Measurements from ENCODE around the gene RABL6.
"Not testable (repeated sequence)": the region's sequence is repeated elsewhere in the genome, so short reads cannot be mapped to it uniquely, and the experiment has no call there.

Gene RABL6

DNA sequence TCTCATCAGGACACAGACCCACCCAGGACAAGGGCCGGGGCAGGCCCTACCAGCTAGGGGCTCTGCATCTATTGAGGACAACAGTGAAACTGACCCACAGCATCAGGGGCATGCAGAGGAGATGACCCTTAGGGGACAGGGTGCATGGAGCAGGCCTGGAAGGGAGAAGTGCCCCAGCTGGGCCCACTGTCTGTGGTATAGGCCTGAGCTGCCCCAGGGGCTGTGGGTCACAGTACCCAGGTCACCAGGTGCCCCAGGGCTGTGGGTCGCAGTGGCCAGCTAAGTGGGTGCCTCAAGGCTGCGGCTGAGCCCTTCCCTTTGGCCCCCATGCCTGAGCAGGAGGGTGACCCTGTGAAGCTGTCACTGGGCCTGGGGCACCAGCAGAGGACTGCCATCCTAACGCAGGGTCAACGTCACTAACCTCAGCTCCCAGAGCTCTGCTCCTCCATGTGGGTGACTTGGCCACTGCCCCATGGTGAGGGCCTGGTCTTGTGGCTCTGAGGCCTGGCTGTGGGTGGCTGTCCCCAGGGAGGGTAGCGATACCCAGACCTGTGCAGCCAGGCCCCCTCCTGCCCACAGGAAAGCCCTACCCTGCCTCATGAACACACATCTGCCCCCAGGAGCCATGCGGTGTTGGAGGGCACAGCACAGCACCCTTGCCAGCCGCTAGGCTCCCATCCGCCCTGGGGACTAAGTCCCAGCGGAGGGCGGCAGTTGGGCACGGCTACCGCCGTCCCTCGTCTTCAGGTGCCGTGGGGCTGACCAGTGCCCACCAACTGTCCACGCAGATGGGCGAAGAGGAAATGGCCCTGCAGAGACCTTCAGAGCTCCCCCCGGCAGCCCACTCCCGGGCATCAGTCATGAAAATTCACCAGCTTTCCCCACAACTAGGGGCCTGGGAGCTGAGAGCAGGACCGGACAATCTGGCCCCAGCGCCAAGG, 53.5 kb downstream of the RABL6 start:
- no peak for DNase-seq

DNA sequence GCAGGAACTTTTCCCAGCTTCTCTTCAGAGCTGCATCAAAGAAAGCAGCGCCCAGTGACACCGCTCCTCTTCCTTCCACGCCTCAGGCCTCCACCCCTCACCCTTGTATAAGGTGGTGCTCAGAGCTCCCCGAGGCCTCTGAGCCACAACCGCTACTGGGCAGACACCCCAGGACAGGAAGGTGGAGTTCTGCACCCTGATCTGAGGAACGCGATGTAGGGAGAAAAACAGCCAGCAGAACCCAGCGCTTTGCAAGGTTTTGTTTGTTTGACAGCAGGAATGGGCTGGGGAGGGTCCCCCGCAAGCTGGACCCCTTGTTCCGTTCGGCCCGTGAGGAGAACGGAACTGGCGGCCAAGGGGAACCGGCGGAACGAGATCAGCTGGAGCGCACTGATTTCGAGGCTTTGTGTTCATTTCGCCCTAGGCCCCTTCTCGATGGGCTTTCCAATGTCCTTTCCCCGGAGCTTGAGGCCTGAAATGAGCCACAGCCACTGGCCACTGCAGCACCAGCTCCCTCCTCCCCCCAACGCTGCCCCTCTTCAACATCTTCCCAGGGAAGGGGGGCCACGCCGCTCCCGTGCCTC, 54.2 kb downstream of the RABL6 start:
- no peak for DNase-seq

DNA sequence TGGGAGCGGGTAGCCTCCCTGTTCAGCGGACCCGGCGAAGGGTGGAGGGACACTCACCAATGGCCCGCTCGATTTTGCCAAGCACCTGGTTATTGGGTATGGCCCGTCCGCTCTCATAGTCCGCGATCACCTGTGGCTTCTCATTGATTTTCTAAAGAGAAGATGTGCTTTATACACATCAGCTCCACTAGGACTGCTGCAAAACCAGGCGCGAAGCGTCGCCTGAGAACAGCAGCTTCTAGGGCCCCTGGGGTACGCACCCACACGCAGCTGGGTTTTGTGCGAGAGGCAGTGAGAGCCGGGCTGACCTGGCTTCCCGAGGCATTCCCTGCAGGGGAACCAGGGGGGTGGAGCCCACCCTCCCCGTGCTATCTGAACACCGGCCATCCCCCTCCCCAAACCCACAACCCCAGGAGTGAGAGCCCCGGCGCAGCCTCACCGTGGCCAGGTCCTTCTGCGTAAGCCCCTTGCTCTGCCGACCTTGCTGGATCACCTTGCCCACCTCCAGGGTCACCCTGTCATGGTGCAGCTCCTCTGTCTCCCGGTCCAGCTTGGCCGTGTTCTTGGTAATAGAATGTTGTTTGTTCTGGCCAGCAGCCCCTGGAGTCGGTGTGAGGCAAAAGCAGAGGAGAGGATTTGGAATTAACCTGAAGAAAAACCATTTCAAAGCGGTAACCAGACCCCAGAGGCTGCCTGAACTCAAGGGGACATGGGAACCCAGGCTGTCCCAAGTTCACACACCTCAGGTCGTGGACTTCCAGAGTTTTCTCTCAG, 55.3 kb downstream of the RABL6 start:
- no peak for DNase-seq

DNA sequence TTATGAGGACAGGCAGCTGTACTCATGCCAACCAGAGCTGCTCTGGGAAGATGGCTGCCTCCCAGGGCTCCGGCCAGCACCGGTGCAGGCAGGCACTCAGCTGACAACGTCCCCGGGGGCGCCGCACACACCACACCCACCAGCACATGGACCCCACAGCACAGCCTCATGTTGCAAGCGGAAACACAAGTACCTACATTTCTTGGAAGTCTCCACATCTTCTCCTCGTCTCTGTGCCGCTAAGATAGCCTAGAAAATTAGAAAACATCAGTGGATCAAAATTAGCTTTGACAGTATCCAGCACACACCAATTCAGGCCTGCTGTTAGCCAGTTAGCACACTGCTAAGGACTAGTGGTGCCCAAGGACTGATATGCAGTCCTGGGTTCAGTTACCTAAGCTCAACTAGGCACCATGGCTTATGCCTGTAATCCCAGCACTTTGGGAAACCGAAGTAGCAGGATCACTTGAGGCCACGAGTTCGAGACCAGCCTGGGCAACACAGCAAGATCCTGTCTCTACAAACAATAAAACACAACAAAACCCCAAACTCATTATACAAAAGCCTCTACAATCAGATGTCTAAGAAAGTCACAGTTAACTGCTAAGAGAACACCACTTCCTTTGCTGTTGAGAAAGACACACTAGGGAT, 56.0 kb downstream of the RABL6 start:
- DNase-seq = no peak

- DNase-seq = no peak
Observed at GRCh38 chr9:136865041-136865767, 57.5 kb downstream of the RABL6 start.

GRCh38 chr9:136865768-136866103, 58.0 kb downstream of the RABL6 start:
- no peak for DNase-seq

DNA sequence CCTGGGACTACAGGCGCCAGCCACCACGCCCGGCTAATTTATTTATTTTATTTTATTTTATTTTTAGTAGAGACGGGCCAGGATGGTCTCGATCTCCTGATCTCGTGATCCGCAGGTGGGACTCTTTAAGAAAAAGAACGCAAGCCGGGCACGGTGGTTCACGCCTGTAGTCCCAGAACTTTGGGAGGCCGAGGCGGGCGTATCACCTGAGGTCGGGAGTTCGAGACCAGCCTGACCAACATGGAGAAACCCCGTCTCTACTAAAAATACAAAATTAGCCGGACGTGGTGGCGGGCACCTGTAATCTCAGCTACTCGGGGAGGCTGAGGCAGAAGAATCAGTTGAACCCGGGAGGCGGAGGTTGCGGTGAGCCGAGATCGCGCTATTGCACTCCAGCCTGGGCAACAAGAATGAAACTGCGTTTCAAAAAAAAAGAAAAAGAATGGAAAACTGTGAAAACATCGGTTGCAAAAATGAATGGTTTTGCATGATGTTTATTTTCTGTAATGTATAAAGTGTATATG, 59.2 kb downstream of the RABL6 start:
- DNase-seq = not testable (repeated sequence)

- DNase-seq = no peak
Observed at GRCh38 chr9:136867480-136867879, 59.7 kb downstream of the RABL6 start.

- no peak for DNase-seq
Observed at GRCh38 chr9:136867917-136868316, 60.2 kb downstream of the RABL6 start.

DNA sequence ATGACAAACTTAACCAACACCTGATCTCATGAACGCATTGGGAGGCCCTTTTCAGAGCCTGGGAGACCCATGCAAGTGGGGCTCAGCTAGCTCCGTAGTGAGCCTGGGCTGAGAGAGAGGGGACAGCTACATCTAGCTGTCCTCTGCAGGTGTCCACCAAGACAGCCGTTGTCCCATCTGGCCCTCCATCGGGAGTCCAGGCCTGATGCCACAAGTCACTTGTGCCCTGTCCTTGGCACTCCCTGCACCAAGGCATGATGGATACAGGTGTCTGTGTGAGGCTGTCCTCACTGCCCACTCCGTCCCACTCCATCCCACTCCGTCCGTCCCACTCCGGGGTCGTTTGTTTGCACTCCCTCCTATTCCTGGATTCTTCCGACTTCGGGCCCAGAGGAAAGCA, 60.9 kb downstream of the RABL6 start:
- DNase-seq = no peak

GRCh38 chr9:136869611-136870010, 61.9 kb downstream of the RABL6 start:
- not testable (repeated sequence) for DNase-seq

- no peak for DNase-seq
Observed at GRCh38 chr9:136875155-136875554, 67.4 kb downstream of the RABL6 start.

DNA sequence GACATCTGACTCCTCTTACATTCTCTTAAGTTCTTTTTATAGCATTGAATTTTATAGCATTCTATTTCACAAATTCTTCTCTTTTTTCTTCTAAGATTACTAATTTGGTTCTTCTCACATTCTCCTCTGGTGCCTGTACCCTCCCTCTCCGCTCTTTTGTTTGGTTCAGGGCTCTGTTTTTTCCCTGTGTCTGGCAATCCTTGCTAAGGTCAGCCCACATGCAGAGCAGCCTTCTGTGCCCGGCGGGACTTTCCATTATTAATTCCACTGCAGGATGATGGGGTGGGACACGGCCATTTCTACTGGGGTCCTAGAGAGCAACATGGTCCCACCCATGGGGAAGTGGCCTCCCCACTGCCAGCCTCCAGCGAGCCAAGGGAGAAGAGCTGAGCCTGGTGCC, 68.7 kb downstream of the RABL6 start:
- no peak for DNase-seq

GRCh38 chr9:136880651-136881050, 72.9 kb downstream of the RABL6 start:
- DNase-seq = no peak

DNA sequence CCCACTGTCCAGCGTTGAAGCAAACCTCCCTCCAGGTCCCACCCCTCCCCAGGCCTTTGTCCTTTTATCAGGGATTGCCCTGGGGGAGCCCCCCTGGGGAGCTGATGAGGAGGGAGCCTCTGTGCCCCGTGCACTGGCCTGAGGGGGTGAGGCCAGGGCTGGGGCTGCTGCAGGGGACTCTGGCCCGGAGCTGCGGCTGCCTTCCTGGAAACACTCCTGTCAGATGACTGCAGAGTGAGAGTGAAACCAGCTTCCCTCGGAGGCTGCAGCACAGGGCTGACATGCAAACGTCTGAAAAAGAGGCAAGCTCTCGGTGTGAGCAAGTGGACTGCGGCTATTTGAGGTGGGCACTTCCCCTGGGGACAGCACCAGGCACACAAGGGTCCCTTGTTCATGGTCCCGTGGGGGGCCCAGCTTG, 74.0 kb downstream of the RABL6 start:
- DNase-seq = no peak

GRCh38 chr9:136882109-136882946, 74.6 kb downstream of the RABL6 start:
- DNase-seq = peak; percentile 89

DNA sequence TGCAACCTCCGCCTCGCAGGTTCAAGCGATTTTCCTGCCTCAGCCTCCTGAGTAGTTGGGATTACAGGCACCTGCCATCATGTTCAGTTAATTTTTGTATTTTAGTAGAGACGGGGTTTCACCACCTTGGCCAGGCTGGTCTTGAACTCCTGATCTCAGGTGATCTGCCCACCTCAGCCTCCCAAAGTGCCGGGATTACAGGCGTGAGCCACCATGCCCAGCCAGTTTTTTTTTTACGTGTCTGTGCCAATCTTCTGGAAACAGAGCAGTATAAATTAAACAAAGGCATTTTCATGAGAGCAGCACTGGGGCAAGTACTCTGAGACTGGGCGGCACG, 75.2 kb downstream of the RABL6 start:
- DNase-seq = not testable (repeated sequence)

DNA sequence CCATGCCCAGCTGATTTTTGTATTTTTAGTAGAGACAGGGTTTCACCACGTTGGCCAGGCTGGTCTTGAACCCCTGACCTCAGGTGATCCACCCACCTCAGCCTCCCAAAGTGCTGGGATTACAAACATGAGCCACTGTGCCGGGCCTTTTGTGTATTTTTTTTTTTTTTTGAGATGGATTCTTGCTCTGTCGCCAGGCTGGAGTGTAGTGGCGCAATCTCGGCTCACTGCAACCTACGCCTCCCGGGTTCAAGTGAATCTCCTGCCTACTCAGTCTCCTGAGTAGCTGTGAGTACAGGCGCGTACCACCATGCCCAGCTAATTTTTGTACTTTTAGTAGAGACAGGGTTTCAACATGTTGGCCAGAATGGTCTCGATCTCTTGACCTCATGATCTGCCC, 75.9 kb downstream of the RABL6 start:
- DNase-seq = not testable (repeated sequence)

DNA sequence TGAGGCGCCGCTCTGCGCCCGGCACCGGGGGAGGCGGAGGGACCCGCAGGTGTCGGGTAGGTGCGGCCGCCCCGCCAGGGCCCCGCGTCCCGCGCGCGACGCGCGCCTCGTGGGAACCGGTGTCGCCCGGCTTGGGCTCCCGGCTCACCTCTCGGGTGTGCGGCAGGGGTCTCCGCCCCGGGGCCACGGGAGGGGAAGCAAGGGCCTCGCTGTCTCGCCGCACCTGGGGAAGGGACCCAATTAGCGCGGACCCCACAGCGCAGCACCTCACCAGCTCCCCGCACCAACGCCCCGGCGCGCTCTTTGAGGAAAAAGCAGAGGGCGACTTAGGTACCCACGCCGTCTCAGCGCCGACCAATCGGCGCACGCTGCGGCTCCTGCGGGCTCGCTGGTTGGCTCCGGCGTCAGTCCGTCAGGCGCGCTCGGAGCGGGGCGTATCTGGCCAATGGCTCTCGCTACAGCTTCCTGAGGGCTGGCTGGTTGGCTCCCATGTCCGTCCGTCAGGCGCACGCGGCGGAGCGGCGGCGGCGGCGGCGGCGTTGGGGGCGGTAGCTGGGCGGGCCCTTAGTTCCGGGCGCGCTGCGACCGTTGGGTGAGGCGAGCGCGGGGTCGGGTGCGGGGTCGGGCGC, 78.3 kb downstream of the RABL6 start, which contains the start of gene TRAF2:
Gene TRAF2 (plus strand): TSS at position 567 of the 629 bp plus-strand sequence. CDS start 12,225 bp downstream, outside the sequence.
- DNase-seq = peak; percentile 99
